ENCODE results near the gene ZNF503.

ZNF503 gene

GRCh38 chr10:75446508-75446907, 44.9 kb upstream of the ZNF503 start:
- ChIA-PET CTCF (interaction anchor here (0.5 kb wide), 1 partner anchor 225 kb away, joined by 5 read pairs; no protein-coding TSS in a partner anchor), POLR2A (ENCODE audit: low non-redundant PET) (no interaction called here)
- no peak overlapping the region for H3K27ac ChIP-seq
- no peak for DNase-seq (ENCODE audit: low spot score)
- no peak for TF ChIP-seq CTCF (conservative IDR thresholded peaks at IDR 0.05; ENCODE audit: low read depth)

DNA sequence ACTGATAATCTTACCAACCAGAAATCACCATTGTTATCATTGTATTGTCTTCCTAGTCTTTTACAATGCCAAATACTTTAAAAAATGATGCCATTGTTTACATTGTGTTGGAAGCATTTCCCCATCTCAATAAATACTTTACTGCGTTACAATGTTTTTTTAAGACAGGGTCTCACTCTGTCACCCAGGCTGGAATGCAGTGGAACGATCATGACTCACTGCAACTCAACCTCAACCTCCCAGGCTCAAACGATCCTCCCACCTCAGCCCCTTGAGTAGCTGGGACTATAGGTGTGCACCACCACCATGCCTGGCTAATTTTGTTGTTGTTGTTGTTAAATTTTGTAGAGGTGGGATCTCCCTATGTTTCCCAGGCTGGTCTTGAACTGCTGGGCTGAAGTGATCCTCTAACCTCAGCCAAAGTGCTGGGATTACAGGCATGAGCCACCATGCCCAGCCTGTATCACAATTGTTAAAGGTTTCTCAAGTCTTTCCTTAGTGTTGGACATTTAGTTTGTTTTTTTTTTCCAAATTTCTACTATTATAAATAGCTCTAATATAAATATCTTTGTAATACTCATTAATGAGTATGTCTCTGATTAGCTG, 43.3 kb upstream of the ZNF503 start:
- TF ChIP-seq CTCF (conservative IDR thresholded peaks at IDR 0.05; ENCODE audit: low read depth): no peak
- CTCF ChIA-PET: interaction anchor here (0.7 to 0.9 kb wide), 2 partner anchors 11 to 458 kb away, joined by 3 to 4 read pairs; no protein-coding TSS in a partner anchor
- H3K27ac ChIP-seq: no peak overlapping the region
- DNase-seq (ENCODE audit: low spot score): no peak
- POLR2A ChIA-PET (ENCODE audit: low non-redundant PET): no interaction called here

DNA sequence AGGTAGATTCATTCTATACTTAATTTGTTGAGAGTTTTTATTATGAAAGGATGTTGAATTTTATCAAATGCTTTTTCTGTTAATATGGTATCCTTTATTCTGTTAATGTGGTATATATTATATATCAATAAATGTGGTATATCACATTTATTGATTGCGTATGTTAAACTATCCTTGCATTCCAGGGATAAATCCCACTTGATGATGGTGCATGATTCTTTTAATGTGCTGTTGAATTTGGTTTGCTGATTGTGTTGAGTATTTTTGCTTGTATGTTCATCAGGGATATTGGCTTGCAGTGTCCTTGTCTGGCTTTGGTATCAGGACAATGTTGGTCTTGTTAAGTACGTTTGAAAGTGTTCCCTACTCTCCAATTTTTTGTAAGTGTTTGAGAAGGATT, 41.8 kb upstream of the ZNF503 start:
- TF ChIP-seq CTCF (conservative IDR thresholded peaks at IDR 0.05; ENCODE audit: low read depth): no peak
- DNase-seq (ENCODE audit: low spot score): no peak
- POLR2A ChIA-PET (ENCODE audit: low non-redundant PET): no interaction called here
- H3K27ac ChIP-seq: no peak overlapping the region
- CTCF ChIA-PET: no interaction called here

DNA sequence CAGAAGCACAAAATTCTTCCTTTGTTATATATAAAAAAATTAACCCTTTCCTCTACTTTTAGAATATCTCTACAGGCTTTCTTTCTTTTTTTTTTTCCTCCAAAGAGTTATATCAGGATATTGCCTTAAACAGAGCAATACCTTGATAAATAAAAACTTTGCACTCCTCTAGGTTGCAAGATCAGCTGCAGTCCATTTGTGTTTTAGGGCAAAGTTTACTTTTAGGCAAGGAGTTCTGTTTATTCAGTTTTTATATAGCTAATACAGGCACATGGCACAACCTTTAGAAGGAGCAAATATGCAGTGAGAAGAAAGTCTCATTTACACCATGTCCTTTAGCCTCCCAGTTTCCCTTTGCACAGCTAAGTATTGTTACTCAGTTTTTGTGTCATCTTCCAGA, 40.1 kb upstream of the ZNF503 start:
- CTCF ChIA-PET: no interaction called here
- POLR2A ChIA-PET (ENCODE audit: low non-redundant PET): no interaction called here
- TF ChIP-seq CTCF (conservative IDR thresholded peaks at IDR 0.05; ENCODE audit: low read depth): no peak
- H3K27ac ChIP-seq: no peak overlapping the region
- no peak for DNase-seq (ENCODE audit: low spot score)

GRCh38 chr10:75441196-75441595, 39.6 kb upstream of the ZNF503 start:
- no peak overlapping the region for H3K27ac ChIP-seq
- TF ChIP-seq CTCF (conservative IDR thresholded peaks at IDR 0.05; ENCODE audit: low read depth): no peak
- ChIA-PET CTCF (no interaction called here), POLR2A (ENCODE audit: low non-redundant PET) (no interaction called here)
- DNase-seq (ENCODE audit: low spot score): no peak

DNA sequence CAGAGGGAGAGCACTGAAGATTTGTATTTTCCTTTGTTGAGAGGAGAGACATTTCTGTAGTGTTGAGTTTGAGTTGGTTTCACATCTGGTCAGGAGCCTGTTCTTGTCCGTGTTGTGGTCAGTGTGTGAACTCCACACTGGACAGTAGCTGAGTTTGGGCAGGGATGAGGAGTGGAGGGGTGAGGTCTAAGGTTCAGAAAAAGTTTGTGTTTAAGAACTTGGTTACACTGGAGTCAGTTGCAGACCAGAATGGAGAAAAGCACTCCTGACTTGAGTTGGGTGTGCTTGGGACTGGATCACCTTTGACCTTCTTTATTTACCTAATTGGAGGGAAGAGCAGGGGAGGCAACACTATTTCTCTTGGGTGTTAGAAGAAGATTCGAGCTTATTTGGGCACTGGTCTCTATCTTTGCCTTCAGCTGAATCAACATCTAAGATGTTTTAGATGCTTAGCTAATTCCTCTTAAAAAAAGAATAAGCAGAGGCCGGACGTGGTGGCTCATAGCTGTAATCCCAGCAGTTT, 38.8 kb upstream of the ZNF503 start:
- POLR2A ChIA-PET (ENCODE audit: low non-redundant PET): no interaction called here

More for the DNA sequence above, 38.8 kb upstream of the ZNF503 start:
- TF ChIP-seq CTCF (conservative IDR thresholded peaks at IDR 0.05; ENCODE audit: low read depth): no peak
- H3K27ac ChIP-seq: no peak overlapping the region
- CTCF ChIA-PET: no interaction called here
- no peak for DNase-seq (ENCODE audit: low spot score)
